ENCODE results near the gene KCNF1. TPM values are rescaled to one million over a fixed set of nuclear protein-coding genes. Genes with fewer than 3 reads are reported as not detected.

The KCNF1 gene
- total RNA-seq, 1 experiment from 2014 or later = 3.2 TPM

- H3K27ac Mint-ChIP-seq = no peak overlapping the region
- peaks cover 2% of the 10 kb centered on the region for H3K27me3 Mint-ChIP-seq (ENCODE audit: low read depth)
- H3K4me3 Mint-ChIP-seq = no peak overlapping the region
- H3K4me1 ChIP-seq (ENCODE audit: insufficient read depth, low read length) = no peaks in the 10 kb centered on the region
- H3K9ac ChIP-seq (ENCODE audit: extremely low read depth, insufficient read length, low read length) = no peak overlapping the region
- no peaks in the 10 kb centered on the region for H3K79me2 ChIP-seq (ENCODE audit: insufficient read depth, low read length)
- no peaks in the 10 kb centered on the region for H4K20me1 ChIP-seq (ENCODE audit: control insufficient read depth, insufficient read depth, insufficient read length)
- no peaks in the 10 kb centered on the region for H3K9me3 Mint-ChIP-seq
- no peak overlapping the region for H2BK5ac ChIP-seq (ENCODE audit: insufficient read length, low read length)
- no peaks in the 10 kb centered on the region; a peak in 1 of 7 replicates for H3K36me3 Mint-ChIP-seq (ENCODE audit: insufficient read depth in 1 of 3, low read depth in 3 of 3)
- no peaks in the 10 kb centered on the region for H3K23me2 ChIP-seq (ENCODE audit: insufficient read length, low read depth, low read length, poor library complexity, severe bottlenecking)
- no peak overlapping the region for H4K5ac ChIP-seq (ENCODE audit: insufficient read length, low read depth, low read length)
- no peak overlapping the region for H2BK12ac ChIP-seq (ENCODE audit: insufficient read length, low read depth, low read length)
- no peak overlapping the region for H2BK20ac ChIP-seq (ENCODE audit: low read depth, low read length, poor library complexity, severe bottlenecking)
- H3K27me3 ChIP-seq (ENCODE audit: insufficient read depth, low read length) = no peaks in the 10 kb centered on the region
- no peak overlapping the region for H3K23ac ChIP-seq (ENCODE audit: insufficient read length, low read depth, low read length)
- no CpG with 5 or more reads among the region's 8 CpGs for WGBS (ENCODE audit: extremely low coverage, insufficient read length, low lambda C conversion rate)
- no peak overlapping the region for H3K4me2 ChIP-seq (ENCODE audit: insufficient read depth, insufficient read length, low read length)
- no peak overlapping the region for H2BK120ac ChIP-seq (ENCODE audit: low read depth, low read length, poor library complexity, severe bottlenecking)
- H3K27ac ChIP-seq (ENCODE audit: insufficient read length, low read depth, low read length) = no peak overlapping the region
- TF ChIP-seq, protein P1, sequence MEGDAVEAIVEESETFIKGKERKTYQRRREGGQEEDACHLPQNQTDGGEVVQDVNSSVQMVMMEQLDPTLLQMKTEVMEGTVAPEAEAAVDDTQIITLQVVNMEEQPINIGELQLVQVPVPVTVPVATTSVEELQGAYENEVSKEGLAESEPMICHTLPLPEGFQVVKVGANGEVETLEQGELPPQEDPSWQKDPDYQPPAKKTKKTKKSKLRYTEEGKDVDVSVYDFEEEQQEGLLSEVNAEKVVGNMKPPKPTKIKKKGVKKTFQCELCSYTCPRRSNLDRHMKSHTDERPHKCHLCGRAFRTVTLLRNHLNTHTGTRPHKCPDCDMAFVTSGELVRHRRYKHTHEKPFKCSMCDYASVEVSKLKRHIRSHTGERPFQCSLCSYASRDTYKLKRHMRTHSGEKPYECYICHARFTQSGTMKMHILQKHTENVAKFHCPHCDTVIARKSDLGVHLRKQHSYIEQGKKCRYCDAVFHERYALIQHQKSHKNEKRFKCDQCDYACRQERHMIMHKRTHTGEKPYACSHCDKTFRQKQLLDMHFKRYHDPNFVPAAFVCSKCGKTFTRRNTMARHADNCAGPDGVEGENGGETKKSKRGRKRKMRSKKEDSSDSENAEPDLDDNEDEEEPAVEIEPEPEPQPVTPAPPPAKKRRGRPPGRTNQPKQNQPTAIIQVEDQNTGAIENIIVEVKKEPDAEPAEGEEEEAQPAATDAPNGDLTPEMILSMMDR (conservative IDR thresholded peaks at IDR 0.05) = no peak
- DNase-seq = no peak
- H3K9me3 ChIP-seq (ENCODE audit: control insufficient read depth, low read depth, low read length) = no peaks in the 10 kb centered on the region
- H2BK15ac ChIP-seq (ENCODE audit: low read depth, low read length) = no peak overlapping the region
- no peak overlapping the region for H3K56ac ChIP-seq (ENCODE audit: insufficient read length, low read depth, low read length)
- peaks cover 27 to 28% of the 10 kb centered on the region in 2 experiments for H3K4me1 Mint-ChIP-seq
- H2AFZ ChIP-seq (ENCODE audit: low read length) = no peak overlapping the region
- H3K4ac ChIP-seq (ENCODE audit: low read depth, low read length) = no peak overlapping the region
- H3K79me1 ChIP-seq (ENCODE audit: insufficient read depth, low read depth, low read length, poor library complexity, severe bottlenecking) = no peaks in the 10 kb centered on the region
- H2AK5ac ChIP-seq (ENCODE audit: insufficient read length, low read length) = no peak overlapping the region
- H3T11ph ChIP-seq (ENCODE audit: low read length) = no peak overlapping the region
- H4K91ac ChIP-seq (ENCODE audit: insufficient read length, low read depth, low read length) = no peak overlapping the region
- H3K14ac ChIP-seq (ENCODE audit: insufficient read depth, low read length) = no peak overlapping the region
- no peak overlapping the region for H3K18ac ChIP-seq (ENCODE audit: insufficient read length, low read depth, low read length)
- no peak overlapping the region for H4K8ac ChIP-seq (replicated peaks; ENCODE audit: insufficient read length, low read depth, low read length)
Measured at GRCh38 chr2:10963155-10963554, 51.4 kb downstream of the KCNF1 start.

Other genes starting within 250 kb of the KCNF1 start
- 39.0 and 42.4 TPM in 2 replicates for gene NOL10, start 222.0 kb upstream of the KCNF1 start, total RNA-seq (2021)
- gene ATP6V1C2, start 190.3 kb upstream of the KCNF1 start, total RNA-seq (2021) = 0.72 and 1.2 TPM in 2 replicates
- gene PDIA6, start 99.1 kb upstream of the KCNF1 start, total RNA-seq (2021) = 296 and 301 TPM in 2 replicates
- gene SLC66A3, start 243.5 kb downstream of the KCNF1 start, total RNA-seq (2021) = 13.3 and 14.5 TPM in 2 replicates

All from H9 (cell line).